ENCODE results near the gene BPNT1.
"Not testable (repeated sequence)": the region's sequence is repeated elsewhere in the genome, so short reads cannot be mapped to it uniquely, and the experiment has no call there.

Gene BPNT1

DNA sequence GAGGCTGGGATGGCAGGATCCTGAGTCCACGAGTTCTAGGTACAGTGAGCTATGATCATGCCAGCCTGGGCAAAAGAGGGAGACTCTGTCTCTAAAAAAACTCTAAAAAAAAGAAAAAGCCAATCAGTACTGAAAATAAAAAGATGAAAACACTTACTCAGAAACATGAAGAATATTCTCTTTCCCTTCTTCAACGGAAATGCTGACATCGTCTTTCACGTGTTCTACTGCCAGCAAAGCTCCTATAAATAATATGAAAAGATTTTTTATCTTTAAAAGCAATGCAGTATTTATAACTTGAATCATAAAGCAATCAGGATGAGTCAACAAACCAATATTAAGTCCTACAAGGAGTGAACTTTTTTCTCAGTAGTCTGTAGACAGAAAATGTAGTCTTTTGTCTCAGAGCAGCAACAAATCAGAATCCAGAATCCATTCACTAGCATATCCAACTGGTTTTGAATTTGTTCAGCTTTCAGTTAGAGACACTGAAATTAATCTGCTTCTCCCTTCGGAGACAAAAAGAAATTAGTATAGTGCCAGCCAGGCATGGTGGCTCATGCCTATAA lies 49.5 kb downstream of the BPNT1 start:
- Histone ChIP-seq H3K36me3 (ENCODE audit: control insufficient read depth, insufficient read depth, low read length, severe bottlenecking) (peaks cover 34% of the 10 kb centered on the region), H3K4me1 (ENCODE audit: control insufficient read depth, insufficient read depth, low read length) (peaks cover 12% of the 10 kb centered on the region), H3K9me3 (ENCODE audit: control insufficient read depth, low read length) (no peaks in the 10 kb centered on the region), H3K4me3 (ENCODE audit: low read length) (no peak overlapping the region), H3K9ac (ENCODE audit: low read length) (no peak overlapping the region), H3K27me3 (replicated peaks; ENCODE audit: control insufficient read depth, insufficient read depth, low read length) (no peaks in the 10 kb centered on the region)
- no peak for DNase-seq (ENCODE audit: low read depth)

DNA sequence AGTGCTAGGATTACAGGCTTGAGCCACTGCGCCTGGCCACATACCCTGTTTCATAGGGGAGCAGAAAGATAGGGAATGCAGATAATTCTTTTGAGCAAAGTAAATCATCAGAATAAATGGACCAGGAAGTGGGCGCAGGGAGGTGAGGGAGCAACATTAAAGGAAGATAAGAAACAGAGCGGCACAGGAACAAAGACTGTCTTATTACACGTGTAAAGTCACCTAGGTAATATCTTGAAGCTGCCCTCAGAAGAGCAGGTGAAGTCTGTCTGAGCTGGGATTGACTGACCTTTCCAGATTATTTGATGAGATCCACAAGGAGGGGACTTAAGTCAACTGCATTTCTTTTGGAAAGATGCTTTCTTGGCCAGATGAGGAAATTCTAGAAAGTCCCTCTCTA lies 50.9 kb downstream of the BPNT1 start:
- no peak overlapping the region for H3K4me3 ChIP-seq (ENCODE audit: low read length)
- no peak overlapping the region for H3K9ac ChIP-seq (ENCODE audit: low read length)
- no peak for DNase-seq (ENCODE audit: low read depth)
- H3K4me1 ChIP-seq (ENCODE audit: control insufficient read depth, insufficient read depth, low read length), result peaks cover 3% of the 10 kb centered on the region
- H3K27me3 ChIP-seq (replicated peaks; ENCODE audit: control insufficient read depth, insufficient read depth, low read length), result no peaks in the 10 kb centered on the region
- H3K9me3 ChIP-seq (ENCODE audit: control insufficient read depth, low read length), result no peaks in the 10 kb centered on the region
- H3K36me3 ChIP-seq (ENCODE audit: control insufficient read depth, insufficient read depth, low read length, severe bottlenecking), result peaks cover 48% of the 10 kb centered on the region

DNA sequence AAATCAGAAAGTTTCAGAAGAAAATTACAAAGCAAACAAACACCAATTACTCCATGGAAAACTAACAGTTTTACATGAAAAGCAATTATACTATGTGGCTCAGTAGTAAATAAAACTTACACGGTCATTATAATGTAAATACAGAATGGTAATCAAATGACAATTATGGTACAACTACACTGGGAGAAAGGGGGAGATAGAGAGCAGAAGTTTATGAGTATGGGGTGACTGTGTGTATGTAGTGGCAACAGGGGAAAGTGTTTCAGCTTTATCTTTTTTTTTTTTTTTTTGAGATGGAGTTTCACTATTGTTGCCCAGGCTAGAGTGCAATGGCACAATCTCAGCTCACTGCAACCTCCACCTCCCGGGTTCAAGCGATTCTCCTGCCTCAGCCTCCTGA lies 51.8 kb downstream of the BPNT1 start:
- not testable (repeated sequence) for H3K4me1 ChIP-seq (ENCODE audit: control insufficient read depth, insufficient read depth, low read length); DNase-seq (ENCODE audit: low read depth); H3K9ac ChIP-seq (ENCODE audit: low read length); H3K9me3 ChIP-seq (ENCODE audit: control insufficient read depth, low read length); H3K4me3 ChIP-seq (ENCODE audit: low read length); H3K27me3 ChIP-seq (replicated peaks; ENCODE audit: control insufficient read depth, insufficient read depth, low read length)
- H3K36me3 ChIP-seq (ENCODE audit: control insufficient read depth, insufficient read depth, low read length, severe bottlenecking), result peaks cover 56% of the 10 kb centered on the region

DNA sequence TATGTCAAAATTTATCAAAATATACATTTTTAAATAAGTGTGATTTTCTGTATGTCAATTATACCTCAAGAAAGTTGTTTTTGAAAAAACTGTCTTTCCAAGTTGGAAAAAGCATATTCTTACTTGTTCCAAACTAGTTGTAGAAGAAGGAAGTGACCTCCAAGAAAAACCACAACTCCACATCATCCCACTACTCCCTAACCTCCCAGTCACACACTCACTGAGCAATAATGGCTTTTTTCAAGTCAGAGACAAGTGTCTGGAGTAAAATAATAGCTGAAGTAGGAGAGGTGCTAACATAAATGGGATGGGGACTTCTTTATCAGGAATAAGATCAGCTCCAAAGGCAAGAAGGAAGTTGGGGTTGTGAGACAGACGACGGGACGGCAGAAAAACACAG lies 56.7 kb downstream of the BPNT1 start:
- H3K9me3 ChIP-seq (ENCODE audit: control insufficient read depth, low read length), result no peaks in the 10 kb centered on the region
- H3K4me3 ChIP-seq (ENCODE audit: low read length), result no peak overlapping the region
- no peaks in the 10 kb centered on the region for H3K27me3 ChIP-seq (replicated peaks; ENCODE audit: control insufficient read depth, insufficient read depth, low read length)
- H3K4me1 ChIP-seq (ENCODE audit: control insufficient read depth, insufficient read depth, low read length), result no peaks in the 10 kb centered on the region
- H3K36me3 ChIP-seq (ENCODE audit: control insufficient read depth, insufficient read depth, low read length, severe bottlenecking), result peaks cover 73% of the 10 kb centered on the region
- no peak for DNase-seq (ENCODE audit: low read depth)
- H3K9ac ChIP-seq (ENCODE audit: low read length), result no peak overlapping the region

DNA sequence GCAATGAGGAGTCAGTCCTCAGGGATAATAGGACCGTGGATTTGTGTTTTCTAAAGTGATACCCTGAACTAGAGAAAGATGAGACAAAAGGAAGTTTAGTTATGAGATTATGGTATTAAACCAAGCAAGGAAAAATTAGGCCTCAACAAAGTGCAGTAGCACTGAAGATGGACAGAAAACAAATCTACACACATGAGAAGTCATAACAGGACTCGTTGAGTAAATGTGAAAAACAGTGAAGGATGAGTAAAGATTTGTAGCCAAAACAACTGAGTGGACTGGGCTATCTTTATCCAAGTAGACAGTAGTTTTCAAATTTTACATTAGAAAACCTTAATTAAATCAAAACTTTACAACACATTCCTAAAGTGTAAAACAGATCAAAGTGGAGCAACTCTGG lies 58.3 kb downstream of the BPNT1 start:
- Histone ChIP-seq H3K9ac (ENCODE audit: low read length) (no peak overlapping the region), H3K36me3 (ENCODE audit: control insufficient read depth, insufficient read depth, low read length, severe bottlenecking) (peaks cover 76% of the 10 kb centered on the region), H3K9me3 (ENCODE audit: control insufficient read depth, low read length) (no peaks in the 10 kb centered on the region), H3K27me3 (replicated peaks; ENCODE audit: control insufficient read depth, insufficient read depth, low read length) (no peaks in the 10 kb centered on the region), H3K4me1 (ENCODE audit: control insufficient read depth, insufficient read depth, low read length) (no peaks in the 10 kb centered on the region), H3K4me3 (ENCODE audit: low read length) (no peak overlapping the region)
- no peak for DNase-seq (ENCODE audit: low read depth)

DNA sequence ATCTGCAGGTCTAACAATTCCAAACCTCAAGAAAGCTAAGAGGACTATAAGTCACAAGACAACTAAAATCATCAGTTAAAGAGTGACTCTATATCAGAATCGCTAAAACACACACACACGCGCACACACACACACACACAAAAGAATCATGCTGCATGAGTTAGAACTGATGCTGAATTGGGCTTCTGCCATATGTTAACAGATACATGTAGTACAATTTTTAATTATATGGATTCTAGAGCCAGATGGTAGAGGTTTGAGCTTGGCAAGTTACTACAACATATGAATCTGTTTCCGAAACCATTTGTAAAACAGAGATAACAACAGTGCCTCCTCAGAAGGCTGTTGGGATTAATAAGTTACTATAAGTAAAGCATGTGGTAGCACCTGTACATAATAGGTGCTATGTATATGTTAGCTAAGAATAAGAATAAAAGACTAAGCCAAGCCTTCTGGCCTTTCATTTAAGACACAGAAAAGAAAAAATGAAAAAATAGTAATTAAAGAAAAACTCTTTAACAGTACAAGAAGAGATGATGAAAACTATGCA lies 61.2 kb downstream of the BPNT1 start:
- DNase-seq (ENCODE audit: low read depth), result no peak
- Histone ChIP-seq H3K9ac (ENCODE audit: low read length) (no peak overlapping the region), H3K4me1 (ENCODE audit: control insufficient read depth, insufficient read depth, low read length) (no peaks in the 10 kb centered on the region), H3K4me3 (ENCODE audit: low read length) (no peak overlapping the region), H3K36me3 (ENCODE audit: control insufficient read depth, insufficient read depth, low read length, severe bottlenecking) (peaks cover 86% of the 10 kb centered on the region), H3K27me3 (replicated peaks; ENCODE audit: control insufficient read depth, insufficient read depth, low read length) (no peaks in the 10 kb centered on the region), H3K9me3 (ENCODE audit: control insufficient read depth, low read length) (no peaks in the 10 kb centered on the region)

DNA sequence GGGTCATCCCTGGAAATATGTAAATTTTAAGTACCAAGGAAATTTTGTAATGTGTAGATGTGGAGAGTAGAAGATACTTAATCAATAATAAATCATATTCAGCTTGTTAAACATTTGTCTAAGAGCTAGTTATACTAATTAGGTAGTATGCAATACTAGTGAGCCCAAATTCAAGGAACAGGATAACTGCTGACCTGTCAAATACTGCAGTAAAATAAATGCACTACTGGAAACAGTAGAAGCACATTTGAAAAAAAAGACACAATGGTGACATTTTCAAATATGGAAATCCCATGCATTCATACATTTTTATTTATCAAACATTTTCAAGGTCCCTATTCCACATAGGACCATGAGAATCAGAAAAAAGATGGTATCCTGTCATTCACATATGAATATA lies 70.5 kb downstream of the BPNT1 start:
- H3K27me3 ChIP-seq (replicated peaks; ENCODE audit: control insufficient read depth, insufficient read depth, low read length), result no peaks in the 10 kb centered on the region
- no peak overlapping the region for H3K4me3 ChIP-seq (ENCODE audit: low read length)
- H3K9me3 ChIP-seq (ENCODE audit: control insufficient read depth, low read length), result no peaks in the 10 kb centered on the region
- peaks cover 4% of the 10 kb centered on the region for H3K4me1 ChIP-seq (ENCODE audit: control insufficient read depth, insufficient read depth, low read length)
- no peak for DNase-seq (ENCODE audit: low read depth)
- H3K36me3 ChIP-seq (ENCODE audit: control insufficient read depth, insufficient read depth, low read length, severe bottlenecking), result peaks cover 93% of the 10 kb centered on the region
- H3K9ac ChIP-seq (ENCODE audit: low read length), result no peak overlapping the region

DNA sequence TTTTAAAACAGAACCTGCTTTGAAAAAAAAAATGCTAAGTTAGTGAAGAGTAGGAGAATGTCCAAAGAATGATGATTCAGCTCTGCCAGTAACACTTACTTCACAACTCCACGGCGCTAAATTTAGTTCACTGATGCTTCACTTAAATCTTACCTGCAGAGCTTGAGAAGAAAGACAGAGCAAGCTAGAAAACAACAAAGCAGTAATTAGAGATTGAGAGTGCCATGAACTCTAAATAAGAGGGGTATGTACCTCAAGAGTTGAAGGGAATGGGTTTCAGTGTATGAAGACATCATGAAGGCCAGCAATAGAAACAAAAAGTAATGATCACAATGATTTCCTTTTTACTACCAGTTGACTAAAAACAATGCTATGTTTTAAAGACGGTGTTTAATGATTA lies 76.1 kb downstream of the BPNT1 start:
- DNase-seq (ENCODE audit: low read depth), result peak; percentile 12
- peaks cover 90% of the 10 kb centered on the region for H3K36me3 ChIP-seq (ENCODE audit: control insufficient read depth, insufficient read depth, low read length, severe bottlenecking)
- H3K9me3 ChIP-seq (ENCODE audit: control insufficient read depth, low read length), result no peaks in the 10 kb centered on the region
- H3K9ac ChIP-seq (ENCODE audit: low read length), result no peak overlapping the region
- no peak overlapping the region for H3K4me3 ChIP-seq (ENCODE audit: low read length)
- no peaks in the 10 kb centered on the region for H3K27me3 ChIP-seq (replicated peaks; ENCODE audit: control insufficient read depth, insufficient read depth, low read length)
- peaks cover 23% of the 10 kb centered on the region for H3K4me1 ChIP-seq (ENCODE audit: control insufficient read depth, insufficient read depth, low read length)

DNA sequence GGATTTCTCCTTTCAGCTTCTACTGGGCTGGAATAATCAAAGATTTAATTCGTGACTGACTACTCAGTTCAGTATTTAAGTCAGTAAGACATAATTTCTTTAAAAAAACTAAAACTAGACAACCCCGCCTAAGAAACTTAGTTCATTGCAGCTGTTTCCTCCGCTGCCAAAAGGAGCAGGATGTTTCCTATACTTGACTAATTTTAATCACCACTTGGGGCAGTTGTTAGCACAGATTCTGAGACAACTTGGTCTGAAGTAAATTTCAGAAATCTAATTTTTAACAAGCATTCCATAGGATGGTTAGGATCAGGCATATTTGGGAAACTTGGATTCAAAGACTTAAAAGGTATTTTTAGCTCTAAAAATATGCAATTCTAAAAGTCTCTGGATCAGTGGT lies 77.3 kb downstream of the BPNT1 start:
- Histone ChIP-seq H3K36me3 (ENCODE audit: control insufficient read depth, insufficient read depth, low read length, severe bottlenecking) (peaks cover 90% of the 10 kb centered on the region), H3K27me3 (replicated peaks; ENCODE audit: control insufficient read depth, insufficient read depth, low read length) (no peaks in the 10 kb centered on the region), H3K4me1 (ENCODE audit: control insufficient read depth, insufficient read depth, low read length) (peaks cover 23% of the 10 kb centered on the region), H3K9ac (ENCODE audit: low read length) (no peak overlapping the region), H3K4me3 (ENCODE audit: low read length) (no peak overlapping the region), H3K9me3 (ENCODE audit: control insufficient read depth, low read length) (no peaks in the 10 kb centered on the region)
- DNase-seq (ENCODE audit: low read depth), result peak; percentile 52

DNA sequence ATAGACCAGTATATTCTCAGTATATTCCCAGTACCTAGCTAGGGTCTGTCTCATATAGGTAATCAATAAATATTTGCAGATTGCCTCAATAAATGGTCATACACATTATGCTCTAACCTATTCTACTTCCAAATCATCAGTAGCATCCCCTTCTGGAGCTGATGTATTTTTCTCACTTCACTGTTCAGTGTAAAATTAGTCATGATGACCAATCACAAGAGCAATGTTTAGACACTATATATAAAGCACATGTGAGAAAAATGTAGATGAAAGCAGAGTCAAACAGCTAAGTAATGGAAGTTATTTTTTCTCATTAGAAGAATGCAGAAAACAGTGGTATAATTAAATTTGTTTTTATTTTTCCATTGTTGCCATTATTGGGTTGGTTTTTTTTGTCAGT lies 78.0 kb downstream of the BPNT1 start:
- no peak for DNase-seq (ENCODE audit: low read depth)
- H3K4me3 ChIP-seq (ENCODE audit: low read length), result no peak overlapping the region
- no peaks in the 10 kb centered on the region for H3K9me3 ChIP-seq (ENCODE audit: control insufficient read depth, low read length)
- H3K36me3 ChIP-seq (ENCODE audit: control insufficient read depth, insufficient read depth, low read length, severe bottlenecking), result peaks cover 90% of the 10 kb centered on the region
- no peak overlapping the region for H3K9ac ChIP-seq (ENCODE audit: low read length)
- no peaks in the 10 kb centered on the region for H3K27me3 ChIP-seq (replicated peaks; ENCODE audit: control insufficient read depth, insufficient read depth, low read length)
- H3K4me1 ChIP-seq (ENCODE audit: control insufficient read depth, insufficient read depth, low read length), result peaks cover 23% of the 10 kb centered on the region
